GM18511 (cell line): ENCODE data around the gene DAB2.
A peak's percentile ranks its signal among the peaks of the same experiment; 100 is the strongest.

Experiments
- ATAC-seq: cut with Tn5 transposase; IDR thresholded peaks from one replicate; pipeline ENCODE4 v1.9.1; 2021; ENCODE audit warnings: mild to moderate bottlenecking, moderate library complexity; ENCODE audit not compliant: unreplicated experiment

Gene DAB2

DNA sequence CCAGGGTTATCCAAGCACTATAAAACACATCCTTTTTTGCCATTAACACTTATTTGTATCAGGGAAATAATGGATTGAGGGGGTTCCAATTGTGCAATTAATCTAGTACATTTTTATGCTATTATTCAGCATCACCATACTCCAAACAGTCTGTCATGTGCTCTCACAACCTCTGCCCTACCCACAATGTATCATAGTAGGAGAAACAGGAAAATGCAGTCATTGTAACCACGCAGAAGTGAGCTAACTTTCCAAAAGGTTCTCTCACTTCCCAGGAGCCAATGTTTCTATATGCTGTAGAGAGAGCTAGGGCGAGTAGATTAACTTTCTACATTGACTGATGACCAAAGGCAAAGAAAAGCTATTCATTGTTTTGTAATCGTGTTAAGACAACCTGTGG lies 29.8 kb downstream of the DAB2 start:
- no peak for ATAC-seq

DNA sequence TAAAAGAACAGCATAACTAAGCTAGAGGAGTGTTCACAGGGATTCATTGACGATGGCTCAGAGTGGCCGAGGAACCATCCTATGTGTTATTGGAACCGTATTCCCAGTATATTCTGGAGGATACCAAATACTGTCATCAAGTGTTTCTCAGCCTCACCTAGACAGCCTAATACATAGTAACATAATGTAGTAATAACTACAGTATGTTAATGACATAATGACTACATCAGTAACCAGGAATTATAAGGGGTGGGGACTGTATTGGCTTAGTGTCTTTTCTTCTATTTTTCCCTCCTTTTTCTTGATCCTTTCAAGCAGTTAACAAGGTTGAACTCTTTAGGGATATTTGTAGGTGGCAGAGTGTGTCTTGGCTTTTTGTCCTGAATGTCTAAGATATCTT lies 33.8 kb downstream of the DAB2 start:
- ATAC-seq, result no peak

DNA sequence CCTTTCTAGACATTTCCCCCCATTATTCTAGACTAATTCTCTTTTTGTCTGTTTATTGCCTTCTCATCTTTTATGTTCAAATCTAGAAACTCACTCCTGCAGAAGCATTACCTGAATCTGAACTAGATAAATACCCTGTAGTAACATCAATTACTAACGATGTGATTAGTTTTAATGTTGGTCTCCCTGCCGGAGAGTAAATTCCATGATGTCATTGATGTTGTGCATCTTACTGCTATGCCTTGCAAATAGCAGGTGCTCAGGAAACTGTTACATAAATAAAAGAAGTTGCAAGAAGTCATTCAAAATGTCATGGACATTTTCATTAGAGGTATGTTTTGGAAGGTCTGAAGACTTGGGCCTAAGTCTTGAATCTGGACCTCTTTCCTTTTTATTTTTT lies 37.5 kb downstream of the DAB2 start:
- no peak for ATAC-seq

DNA sequence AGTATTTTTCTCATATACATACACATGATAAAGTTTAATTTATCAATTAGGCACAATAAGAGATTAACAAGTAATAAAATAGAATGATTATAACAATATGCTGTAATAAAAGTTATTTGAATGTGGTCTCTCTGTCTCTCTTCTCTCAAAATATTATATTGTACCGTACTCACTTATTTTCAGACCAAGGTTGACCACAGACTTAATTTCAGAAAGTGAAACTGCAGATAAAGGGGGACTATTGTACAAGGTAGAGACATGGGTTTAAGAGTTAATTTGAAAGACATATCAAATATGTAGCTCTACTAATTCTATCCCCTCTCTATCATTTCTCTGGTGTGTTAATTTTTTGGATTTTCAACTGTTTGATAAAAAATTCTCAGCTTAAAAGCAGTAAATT lies 40.5 kb downstream of the DAB2 start:
- ATAC-seq, result no peak

DNA sequence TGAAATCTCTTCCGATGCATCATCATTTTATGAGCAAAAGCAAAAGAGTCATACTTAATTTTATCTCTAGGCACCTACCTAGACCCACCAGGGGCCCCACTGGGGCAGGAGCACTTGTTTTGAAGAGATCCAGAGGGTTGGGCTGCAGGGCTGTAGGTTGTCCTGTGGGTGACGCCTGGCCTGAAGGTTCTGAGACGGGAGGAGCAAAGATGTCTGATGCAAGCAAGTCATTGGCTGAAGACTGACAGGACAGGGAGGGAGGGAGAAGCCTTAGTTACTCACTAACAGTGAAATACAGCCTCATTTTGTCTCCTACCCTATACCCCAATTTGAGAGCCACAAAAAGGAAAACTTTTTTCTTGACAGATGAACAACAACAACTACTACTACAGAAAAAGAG lies 43.4 kb downstream of the DAB2 start:
- no peak for ATAC-seq

DNA sequence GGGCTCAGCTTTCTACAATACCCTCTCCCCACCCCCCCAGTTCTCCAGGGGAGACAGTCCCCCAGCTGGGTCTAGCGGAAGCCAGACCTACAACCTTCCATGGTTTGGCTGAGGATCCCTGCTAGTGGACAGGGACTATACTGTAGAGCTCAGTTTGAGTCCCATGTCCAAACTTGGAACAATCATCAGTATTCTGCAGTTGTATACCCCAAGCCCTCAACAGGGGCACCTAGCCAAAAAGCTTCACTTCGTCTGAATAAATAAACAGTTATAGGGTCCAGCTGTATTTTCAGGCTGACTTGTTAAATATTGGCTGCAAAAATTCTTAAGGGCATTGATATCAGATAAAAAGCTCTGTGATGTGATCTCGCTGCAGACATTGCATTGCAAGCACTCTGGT lies 45.1 kb downstream of the DAB2 start:
- no peak for ATAC-seq

DNA sequence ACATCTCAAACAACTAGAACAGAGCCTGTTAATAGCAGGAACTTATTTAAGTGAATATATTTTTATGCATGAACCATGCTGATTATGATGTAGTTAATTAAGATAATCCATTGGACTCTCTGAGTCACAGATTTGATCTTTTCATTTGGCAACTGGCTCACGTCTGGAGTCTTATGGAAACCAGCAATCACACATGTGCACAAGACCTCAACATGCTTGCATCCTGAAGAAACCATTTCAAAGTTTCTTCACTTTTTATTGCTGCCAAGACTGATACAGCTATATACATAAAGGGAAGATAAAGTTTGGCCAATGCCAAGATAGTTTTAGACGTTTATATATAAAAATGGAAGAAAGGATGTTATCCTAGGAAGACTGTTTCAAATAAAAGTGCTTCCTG lies 47.2 kb downstream of the DAB2 start:
- ATAC-seq, result no peak

DNA sequence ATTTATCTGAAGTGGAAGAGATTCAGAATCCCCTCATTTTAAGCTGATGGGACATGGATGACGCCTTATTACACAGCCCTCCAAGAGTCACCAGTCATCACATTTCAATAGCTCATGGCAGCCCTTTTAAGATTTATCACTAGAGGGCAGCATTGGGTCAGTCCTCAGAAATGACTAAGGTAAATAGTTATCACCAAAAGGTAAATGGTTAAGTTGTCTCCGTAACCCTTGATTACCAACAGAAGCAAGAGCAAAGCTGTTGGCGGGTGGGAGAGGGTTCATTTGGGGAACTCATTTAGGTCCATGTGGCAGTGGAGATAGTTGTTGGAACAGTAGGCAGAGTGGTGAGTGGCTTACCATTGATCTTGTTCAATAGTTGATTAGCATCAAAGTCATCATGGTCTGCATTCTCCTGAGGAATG lies 48.5 kb downstream of the DAB2 start:
- ATAC-seq, result peak; percentile 89

DNA sequence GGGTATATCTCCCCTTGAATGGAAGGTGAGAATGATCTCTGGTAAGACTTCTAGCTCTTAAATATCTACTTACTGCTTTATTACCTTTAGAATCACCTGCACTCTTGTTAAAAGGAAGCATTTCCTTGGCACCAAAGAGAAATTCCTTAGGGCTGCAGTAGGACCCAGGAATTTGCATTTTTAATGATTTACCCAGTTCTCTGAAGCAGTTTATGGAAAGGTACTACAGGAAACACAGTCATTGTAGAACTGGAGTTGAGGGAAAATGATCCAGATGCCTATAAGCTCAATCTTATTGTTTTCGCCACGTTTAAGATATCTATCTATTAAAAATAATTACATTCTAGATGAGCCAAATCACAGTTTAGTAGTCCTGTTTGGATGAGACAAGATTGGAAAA lies 51.0 kb downstream of the DAB2 start:
- no peak for ATAC-seq

DNA sequence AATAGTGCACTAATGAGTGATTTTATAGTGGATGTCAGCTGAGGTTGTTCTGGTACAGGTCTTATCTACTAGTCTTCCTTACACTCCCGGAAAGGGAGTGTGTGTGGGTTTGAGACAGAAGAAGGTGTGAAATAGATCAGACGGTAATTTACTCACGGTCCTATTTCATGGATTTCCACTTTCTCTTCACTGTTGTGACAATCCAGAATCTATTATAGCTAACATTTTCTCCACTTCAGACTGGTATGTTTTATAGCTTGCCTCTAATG lies 53.5 kb downstream of the DAB2 start:
- no peak for ATAC-seq

DNA sequence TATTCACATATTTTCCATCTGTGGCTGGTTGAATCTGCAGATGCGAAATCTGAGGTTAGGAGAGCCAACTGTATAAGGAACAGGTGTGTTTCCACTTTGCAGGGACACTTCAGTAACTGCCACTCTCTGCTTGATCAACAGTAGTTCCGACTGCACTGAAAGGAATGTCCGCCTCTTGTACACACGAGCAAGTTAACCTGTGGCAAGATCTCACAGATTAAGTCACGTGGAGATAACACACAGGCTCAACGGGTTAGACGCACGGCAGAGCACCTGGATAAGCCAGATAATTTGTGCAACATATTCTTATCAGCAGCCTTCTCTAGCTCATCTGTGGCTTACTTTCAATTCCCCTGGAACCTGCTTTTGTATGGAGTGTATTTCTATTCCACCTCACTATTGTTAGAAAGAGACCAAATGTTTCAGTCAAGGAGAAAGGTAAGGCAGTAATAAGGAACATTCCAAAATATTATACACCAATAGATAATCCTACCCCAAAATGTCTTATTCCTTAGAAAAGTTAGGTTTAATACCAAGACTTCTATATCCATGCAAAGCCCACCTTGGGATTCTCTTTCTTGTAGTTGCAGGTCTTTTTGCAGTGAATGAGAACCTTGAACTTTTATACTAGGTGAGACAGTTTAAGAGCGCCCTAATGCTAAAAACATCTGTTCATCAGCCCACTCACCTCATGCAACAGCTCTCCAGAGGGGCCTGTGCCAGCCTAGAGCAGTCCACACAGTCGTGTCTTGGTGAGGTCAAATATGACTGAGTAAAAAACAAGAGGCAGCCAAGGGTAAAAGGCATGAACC lies 54.0 kb downstream of the DAB2 start:
- ATAC-seq, result no peak

DNA sequence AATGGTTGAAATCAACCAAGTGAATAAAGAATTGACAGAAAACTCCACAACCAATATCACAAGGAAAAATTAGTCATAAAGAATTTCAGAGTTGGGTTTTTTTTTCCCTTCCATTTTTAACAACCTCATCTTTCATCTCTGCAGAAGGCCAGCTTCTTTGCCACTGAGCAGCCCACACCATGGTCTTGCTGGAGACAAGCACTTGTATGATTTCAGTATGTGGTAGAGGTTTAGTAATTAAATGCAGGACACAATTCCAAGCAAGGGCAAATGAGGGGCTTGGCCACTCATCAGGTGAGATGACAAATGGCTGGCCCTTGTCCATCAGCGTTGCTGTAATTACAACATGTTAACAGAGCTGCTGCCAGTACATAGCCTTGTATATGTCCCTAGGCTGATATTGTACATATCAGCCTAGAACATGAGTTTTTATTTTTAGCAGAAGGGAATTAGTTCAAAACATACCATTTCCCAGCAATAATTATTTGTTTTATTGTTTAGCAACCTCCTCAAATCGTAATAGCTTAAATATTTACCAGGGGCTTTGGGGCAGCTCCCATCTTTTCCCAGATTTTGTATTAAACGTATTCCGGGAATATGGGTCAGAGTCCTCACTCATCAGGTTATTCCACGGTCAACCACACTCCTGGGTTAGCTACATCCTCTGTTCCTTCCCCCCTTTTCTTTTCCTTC lies 55.5 kb downstream of the DAB2 start:
- ATAC-seq, result no peak

DNA sequence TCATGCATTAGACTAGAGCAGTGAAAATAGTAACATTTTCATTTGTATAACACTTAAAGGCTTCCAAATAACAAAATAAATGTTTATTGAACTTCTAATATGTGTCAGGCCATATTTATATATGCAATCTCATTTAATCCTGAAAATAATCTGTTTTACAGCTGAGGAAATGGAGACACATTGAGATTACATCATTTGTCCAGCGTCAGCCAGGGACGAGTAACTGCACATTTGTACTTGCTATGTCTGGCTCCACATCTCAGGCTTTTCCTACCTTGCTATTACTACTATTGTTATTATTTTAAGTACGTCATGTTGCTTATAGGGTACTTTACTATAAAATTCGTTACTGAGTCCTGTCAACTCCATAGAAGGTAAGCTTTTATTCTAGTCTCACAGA lies 56.7 kb downstream of the DAB2 start:
- ATAC-seq, result no peak

DNA sequence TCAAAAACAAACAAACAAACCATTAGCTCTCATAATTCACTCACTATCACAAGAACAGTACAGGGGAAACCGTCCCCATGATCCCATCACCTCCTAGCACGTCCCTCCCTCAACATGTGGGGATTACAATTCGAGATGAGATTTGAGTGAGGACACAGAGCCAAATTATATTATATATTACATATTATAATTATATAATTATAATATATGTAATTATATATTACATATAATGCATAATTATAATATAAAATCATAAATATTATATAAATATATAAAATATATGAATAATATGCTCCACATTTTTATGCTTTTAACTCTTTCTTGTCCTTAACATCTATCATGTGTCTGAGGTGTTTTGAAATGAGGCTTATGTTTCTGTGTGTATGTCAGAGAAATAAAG lies 57.1 kb downstream of the DAB2 start:
- ATAC-seq, result no peak

DNA sequence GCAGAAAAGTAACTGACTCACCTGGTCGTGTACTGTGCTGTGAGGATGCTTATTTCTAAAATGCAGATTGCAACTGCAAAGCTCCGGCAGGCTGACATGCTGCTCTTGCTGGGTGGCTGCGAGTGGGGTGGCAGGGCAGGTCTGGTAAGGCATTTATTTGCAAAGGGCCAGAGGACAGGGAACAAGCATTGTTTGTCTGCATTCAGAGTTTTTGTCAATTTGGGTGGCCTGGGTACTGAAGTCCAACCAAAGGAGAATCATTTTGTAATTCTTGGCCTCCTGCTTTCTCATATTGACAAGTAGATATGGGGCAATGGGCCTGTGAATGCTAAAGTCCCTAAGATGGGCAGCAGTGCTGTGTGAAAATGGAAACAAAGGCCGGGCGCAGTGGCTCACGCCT lies 60.4 kb downstream of the DAB2 start, which contains the start of gene C9:
Gene C9 (minus strand): TSS at position 129 of the 400 bp plus-strand sequence. CDS start 31 bp downstream, at position 98.
- no peak for ATAC-seq

DNA sequence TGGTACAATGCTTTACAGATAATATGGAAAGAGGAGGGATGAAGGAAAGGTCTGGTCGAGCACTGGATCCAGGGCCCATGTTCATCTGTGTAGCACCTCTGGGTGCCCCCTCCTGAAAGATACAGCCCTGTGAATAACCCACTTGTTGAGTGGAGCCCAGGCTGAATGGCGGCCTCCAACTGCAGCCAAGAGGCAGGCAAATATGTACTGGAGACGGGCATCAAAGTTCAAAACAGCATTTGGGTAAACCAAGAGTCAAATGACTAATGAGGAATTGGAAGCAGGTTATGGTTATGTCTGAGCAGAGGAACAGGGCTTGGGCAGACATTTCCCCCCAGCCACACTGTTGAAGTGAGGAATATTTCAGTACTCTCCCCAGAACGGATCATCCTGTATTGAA lies 61.6 kb downstream of the DAB2 start:
- no peak for ATAC-seq

DNA sequence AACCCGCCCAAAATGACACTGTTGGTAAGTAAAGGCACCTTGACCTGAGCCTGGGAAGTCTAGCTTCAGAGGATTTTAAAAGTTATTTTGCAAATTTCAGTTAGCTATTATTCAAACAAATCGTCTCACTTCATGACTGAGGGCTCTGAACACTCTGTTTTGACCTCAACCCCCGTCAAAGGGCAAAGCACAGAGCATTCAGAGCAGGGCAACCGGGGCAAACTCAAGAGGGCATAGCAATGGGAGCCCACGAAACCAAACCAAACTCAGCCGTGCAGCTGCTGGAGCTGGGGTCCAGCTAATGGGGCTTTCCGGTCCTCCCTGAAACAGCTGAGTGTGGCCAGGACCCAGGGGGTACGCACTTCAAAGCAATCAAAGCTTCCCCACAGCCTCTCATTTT lies 62.1 kb downstream of the DAB2 start:
- ATAC-seq, result no peak

DNA sequence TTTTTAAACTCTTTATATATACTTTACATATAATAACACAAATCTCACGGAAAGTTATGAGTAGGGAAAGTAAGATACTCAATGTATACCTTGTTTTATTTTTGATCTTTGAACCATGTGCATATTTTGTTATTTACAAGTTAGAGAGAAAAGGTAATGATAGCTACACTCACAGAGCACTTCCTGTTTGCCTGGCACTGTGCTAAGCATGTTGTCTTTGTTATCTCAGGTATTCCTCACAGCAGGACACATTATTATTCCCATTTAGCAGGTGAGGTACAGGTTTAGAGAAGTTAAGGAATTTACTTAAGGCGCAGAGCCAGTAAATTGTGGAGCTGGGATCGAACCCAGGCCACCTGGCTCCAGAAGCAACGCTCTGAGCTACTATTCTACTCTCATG lies 63.5 kb downstream of the DAB2 start:
- ATAC-seq, result no peak

DNA sequence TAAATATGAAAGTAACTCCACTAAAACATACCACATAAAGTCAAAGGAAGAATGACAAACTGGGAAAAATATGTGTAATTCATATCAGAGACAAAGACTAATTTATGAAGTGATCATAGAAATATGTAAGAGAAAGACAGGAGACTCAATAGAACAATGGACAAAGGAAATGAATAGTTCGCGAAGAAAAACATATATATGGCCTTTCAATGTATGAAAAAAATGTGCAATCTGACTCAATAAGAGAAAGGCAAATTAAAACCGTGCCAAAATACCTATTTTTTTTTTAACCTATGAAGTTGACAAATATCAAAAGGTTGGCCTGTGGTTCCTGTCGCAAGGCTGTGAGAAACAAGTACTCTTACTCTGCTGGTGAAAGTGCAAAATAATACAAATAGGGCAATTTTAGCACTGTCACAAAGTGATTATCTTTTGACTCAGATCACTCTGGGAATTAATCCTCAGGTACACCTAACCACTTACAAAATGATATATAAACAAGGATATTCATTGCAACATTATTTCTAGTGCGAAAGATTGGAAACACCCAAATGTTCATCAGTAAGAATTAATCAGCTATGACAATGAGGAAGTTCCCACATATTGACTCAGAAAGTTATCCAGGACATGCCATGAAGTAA lies 64.2 kb downstream of the DAB2 start:
- ATAC-seq, result no peak

DNA sequence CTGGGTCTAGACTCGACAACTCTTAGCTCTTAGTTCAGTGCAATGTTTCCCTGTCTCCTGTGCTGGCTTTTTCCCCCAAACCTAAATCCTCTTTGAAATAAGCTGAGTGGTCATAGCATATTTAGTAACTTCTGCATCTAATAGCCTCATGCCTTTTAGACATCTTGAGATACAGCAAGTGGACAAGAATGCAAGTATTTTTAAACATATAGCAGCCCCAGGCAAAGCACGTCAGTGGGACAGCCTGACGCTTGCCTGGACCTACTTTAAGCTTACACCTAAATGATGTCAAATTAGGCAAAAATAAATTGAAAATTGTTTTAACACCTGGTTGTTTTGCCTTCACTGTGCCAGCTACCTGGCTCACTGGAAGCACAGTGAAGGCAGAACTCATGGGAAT lies 68.5 kb downstream of the DAB2 start:
- no peak for ATAC-seq

DNA sequence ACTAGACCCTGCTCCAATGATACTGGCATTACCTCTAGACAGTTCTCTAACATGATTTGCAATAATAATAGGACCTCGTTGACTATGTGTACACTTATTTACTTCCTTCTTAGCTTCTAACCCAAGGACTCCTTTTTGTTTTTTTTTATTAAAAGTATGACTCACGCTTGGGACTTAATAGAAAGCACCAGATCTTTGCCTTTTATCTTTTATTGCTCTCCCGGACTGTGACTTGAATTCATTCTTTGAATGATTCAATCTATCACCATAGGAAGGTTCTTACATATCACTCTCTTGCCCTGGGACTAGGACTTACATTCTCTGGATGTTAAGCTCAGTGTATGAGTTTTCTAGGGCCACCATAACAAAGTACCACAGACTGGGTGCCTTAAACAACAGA lies 69.5 kb downstream of the DAB2 start:
- ATAC-seq, result no peak

DNA sequence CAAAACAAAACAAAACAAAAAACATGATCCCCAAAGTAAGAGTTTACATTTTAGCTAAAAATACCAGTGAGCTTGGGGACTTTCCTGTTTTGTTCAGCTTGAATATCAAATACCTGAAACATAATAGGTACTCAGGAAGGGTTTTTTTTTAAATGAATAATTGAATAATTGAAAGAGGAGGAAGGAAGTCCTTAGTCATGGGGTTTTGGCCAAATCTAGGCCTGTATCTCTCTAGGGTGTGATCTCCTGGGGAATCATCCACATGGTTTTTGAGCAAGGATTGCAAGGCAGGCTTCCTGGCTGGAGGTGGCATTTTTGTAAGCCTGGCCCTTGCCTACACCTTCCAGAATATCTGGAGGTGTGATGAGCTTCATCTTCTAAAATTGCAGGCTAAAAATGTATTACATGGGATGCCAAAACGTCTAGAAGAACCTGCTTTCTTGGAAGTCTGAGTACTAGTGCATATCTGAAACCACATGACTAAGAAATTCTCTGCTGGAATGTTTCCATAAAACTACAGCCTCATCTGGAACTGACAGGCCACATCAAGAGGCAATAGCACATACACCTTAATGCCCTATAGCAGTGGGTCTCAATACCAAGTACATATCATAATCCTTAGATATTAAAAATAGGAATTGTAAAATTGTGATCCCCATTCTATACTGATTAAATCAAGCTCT lies 70.9 kb downstream of the DAB2 start:
- ATAC-seq, result no peak
